HG02571 (cell line): ENCODE results near the gene SERTAD1.
A peak's percentile ranks its signal among the peaks of the same experiment; 100 is the strongest.

Experiments
- ATAC-seq: cut with Tn5 transposase; IDR thresholded peaks from one replicate; pipeline ENCODE4 v1.9.1; 2021; ENCODE audit warnings: mild to moderate bottlenecking, moderate library complexity; ENCODE audit not compliant: unreplicated experiment

The SERTAD1 gene

DNA sequence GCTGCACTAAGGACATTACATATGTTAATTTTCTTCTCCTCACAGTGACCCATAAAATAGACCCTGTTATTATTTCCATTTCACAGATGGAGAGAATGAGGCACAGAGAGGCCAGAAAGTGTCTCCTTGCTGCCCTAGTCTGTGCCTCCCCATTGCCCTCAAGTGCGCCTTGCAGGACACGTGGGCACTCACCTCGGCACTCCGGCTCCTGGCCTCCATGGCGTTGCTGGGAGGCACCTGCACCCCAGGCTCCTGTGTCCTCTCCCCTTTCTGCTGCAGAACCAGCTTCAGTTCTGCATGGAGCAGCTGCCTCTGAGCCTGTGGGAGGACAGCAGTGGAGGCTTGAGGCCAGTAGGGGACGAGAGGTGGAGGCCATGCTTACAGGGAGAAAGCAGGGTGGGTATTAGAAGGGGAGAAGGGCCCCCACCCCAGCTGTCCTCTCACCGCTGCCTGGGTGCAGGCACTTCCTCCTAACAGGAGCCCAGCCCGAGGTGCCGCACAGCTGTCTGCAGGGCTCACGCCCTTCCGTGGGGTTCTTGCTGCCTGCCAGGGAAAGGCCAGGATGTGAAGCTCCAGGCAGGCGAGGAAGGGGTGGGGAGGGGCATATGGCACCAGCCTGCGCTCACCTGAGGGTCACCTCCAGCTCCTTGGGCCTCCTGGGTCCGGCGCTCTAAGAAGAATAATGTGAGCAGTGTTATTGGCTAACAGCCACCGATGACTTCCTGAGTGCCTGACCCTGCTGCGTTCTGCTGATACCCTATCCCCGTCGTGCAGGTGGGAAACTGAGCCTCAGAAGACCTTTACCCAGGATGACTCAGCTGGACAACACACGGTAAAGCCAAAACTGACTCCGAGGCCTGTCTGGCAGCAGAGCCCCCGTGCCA is 17.8 kb downstream of the SERTAD1 start:
- ATAC-seq, result no peak

DNA sequence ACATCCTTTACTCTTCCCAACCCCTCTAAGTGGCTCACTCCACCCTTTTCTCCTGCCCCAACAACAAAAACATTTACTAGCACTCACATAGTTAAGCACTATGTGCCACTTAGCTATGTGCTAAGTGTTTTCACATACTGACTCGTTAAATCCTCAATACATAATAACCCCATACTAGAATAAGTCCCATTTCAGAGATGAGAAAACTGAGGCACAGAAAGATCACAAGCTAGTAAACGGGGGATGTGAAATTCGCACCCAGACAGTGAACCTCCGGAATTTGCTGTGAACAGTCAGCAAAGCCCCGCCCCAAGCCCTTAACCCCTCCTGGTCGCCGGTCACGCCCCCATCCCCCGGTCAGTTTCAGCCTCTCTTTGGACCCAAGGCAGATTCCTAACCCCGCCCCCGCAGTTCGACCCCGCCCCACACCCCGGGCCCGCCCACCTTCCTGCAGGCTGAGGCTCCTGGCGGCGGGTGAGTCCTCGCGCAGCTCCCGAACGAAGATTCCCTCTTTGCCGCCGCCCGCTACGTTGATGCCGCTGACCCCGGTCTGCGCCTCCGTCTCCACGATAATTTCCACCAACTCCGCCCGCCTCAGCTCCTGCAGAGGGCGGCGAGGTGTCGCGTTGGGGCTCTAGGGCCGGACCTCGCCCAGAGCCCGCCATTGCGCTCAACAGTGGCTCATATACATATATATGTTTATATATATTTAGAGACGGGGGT is 22.4 kb downstream of the SERTAD1 start:
- peak; percentile 61 for ATAC-seq

DNA sequence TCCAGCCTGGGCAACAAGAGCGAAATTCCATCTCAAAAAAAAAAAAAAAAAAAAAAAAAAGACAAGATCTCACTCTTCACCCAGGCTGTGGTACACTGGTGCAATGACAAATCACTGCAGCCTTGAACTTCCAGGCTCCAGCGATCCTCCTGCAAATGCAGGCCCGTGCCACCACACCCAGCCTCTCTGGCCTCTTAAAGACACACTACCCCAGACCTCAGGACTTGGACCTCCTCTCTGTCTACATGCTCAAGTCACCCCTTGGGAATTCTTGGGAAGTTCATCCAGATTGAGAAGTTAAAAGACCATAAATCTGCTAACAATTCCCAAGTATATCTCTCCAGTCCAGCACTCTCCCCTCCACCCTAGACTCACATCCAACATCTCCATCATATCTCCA is 25.2 kb downstream of the SERTAD1 start:
- no peak for ATAC-seq

DNA sequence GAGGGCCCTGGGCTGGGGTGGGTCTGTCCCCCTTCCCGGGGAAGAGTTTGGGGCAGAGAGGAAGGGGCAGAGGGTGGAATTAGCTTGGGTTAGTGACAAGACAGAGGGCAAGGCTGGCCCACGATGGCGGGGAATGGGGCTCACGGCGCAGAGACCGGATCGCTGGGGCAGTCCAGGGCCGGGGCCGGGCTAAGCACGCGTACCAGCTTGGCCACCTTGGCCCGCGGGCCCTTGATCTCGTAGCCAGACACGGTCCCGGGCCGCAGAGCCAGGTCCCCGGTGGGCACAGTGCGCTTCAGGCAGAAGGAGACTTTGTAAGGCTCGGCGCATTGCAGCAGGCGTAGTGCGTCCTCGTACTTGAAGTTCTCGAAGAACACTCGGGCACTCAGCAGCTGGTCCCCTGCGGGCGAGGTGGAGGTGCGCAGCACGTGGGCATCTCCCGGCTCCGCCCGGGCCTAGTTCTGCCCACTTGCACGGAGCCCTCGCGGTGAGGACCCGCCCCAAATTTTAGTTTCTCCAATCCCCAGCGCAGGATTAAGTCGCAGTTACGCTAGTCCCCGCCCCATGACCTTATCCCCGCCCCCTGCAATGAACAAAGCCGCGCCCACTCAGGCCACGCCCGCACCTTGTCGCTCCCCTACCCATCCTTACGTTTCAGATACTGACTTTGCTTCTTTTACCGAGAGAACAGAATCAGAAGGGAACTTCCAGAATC is 27.2 kb downstream of the SERTAD1 start:
- no peak for ATAC-seq

DNA sequence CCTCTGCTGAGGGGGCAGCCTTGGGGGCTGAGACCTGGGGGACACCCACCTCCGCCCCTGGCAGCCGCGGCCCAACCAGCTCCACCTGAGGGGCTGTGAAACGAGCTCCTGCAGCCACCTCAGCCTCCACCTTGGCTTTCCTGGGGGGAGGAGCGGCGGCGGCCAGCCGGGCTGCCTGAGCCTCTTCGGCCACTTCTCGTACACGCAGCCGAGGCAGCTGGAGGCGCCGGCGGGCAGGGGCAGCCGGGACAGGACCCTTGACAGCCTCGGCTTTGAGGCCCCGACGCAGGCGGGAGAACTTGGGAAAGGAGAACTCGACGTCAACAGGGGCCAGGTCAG is 28.3 kb downstream of the SERTAD1 start:
- ATAC-seq, result no peak

DNA sequence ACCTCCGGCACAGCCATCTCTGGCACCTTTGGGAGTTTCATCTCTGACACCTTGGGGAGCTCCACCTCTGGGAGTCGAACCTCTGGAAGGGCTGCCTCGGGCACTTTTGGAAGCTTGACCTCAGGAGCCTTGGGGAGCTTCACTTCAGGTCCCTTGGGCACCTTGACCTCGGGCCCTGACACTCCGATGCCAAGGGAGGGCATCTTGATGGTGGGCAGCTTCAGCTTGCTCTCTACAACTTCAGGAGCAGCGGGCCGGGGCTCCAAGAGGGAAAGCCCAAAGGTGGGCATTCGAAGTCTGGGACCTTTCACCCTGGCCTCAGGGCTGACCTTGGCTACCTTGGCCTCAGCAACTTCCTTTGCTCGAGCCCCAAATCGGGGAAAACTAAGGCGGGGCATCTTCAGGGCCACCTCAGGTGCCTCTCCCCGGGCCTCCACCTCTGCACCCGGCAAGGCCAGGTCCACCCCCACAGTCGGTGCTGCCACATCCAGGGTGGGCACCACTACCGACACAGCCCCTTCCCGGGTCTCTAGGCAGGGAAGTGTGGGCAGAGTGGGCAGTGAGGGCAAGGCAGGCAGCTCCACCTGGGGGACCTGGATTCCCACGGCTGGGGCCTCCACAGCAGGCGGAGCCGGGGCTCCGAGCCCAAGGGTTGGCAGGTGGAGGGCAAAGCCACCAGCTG is 28.8 kb downstream of the SERTAD1 start:
- no peak for ATAC-seq

DNA sequence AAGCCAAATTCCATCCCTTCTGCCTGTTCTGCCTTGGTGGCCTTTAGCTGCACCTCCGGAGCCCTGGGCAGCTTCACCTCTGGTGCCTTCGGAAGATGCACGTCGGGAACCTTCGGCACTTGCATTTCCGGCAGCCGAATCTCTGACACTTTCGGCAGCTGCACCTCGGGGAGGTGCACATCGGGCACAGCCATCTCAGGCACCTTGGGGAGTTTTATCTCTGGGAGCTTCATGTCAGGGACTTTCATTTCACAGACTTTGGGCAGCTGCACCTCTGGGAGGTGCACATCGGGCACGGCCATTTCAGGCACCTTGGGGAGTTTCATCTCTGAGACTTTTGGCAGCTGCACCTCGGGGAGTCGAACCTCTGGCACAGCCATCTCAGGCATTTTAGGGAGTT is 29.8 kb downstream of the SERTAD1 start:
- ATAC-seq, result no peak

DNA sequence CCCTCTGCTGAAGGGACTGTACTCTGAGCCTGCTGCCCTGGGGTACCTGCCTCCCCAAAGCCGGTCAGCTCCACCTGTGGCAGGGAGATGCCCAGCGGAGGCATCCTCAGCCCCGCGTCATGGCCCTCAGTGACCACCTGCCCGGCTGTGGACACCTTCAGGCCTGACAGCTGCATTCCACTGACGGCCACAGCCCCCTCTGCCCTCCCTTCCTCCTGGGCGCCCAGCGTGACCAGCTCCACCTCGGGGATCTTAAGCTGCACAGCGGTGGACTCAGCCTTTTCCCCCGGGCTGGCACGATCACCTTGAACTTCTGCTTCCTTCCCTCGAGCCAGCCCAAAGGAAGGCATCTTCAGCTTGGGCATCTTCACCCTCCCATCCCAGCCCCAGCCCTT is 31.0 kb downstream of the SERTAD1 start:
- no peak for ATAC-seq

DNA sequence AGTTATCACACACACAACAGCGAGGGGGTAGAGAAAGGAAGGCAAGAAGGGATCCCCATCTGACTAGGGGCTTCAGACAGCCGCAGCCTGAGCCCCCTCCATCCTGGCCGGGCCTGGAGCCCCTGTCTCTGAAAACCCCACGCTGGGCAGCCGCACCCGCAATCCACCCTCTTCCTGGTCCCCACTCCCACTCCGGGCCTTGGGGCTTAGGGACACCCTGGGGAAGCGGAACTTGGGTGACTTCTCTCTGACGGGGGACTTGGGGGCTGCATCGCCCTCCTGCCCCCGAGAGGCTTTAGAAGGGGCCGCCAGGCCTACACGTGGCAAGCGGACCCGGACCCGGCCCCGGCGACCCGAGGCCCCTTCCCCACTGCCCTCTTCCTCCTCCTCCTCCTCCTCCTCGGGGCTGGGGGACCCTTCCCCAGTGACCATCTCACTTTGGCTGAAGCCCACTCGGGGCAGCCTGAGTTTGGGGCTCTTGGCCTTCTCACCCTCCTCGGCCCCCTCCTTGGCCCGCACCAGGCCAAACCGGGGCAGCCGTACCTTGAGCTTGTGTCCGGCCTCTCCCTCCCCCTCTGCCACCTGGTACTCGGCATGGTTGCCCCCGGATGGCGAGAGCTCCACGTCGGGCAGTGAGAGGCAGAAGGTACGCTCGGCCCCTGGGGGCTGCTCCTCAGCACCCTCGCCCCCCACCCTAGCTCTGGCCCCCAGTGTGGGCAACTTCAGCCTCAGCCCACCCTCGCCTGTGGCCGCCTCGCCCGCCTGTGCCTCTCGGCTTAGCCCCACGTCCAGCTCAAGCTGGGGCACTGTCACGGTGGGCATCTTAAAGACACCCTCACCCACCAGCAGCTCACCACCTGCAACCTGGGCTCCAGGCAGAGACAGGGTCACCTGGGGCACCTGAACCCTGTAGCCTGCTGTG is 31.6 kb downstream of the SERTAD1 start:
- ATAC-seq, result no peak

DNA sequence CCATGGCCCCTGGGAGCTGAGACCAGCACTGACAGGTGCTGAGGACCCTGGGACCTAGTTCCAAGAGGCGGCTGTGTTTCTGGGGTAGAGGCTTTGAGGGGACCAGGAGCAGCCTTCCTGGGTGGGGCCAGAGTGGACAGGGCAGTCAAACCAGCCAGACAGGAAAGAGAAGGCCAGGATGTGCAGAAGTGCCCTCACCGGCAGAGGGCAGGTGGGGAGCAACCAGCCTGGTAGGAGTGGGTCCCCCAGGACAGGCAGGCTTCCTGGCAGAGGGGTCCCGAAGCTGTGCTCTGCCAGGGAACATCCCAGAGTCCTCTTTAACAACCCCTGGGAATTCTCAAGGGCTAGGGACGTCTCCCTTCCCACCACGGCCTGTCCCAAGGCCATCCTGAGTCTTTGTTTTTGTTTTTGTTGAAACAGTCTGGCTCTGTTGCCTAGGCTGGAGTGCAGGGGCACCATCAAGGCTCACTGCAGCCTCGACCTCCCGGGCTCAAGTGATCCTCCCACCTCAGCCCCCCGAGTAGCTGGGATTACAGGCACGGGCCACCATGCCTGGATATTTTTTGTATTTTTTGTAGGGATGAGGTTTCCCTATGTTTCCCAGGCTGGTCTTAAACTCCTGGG is 32.8 kb downstream of the SERTAD1 start:
- no peak for ATAC-seq

DNA sequence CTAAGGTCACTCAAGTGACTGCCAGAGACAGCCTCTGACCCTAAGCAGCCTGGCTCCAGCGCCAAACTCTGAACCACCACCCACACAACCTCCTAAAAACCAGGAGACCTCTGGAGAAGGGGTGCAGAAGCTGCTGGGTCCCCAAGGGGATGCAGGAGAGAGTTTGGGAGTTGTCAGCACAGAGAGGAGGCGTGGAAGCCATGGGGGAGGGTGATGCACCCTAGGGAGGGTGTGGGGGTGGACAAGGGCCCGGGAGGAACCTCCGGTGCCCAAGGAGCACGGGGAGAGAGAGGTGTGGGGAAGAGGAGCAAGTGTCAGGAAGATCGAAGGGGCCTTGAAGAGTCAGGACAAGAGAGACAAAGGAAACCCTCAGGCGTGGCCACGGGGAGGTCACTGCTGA is 33.7 kb downstream of the SERTAD1 start:
- ATAC-seq, result no peak

DNA sequence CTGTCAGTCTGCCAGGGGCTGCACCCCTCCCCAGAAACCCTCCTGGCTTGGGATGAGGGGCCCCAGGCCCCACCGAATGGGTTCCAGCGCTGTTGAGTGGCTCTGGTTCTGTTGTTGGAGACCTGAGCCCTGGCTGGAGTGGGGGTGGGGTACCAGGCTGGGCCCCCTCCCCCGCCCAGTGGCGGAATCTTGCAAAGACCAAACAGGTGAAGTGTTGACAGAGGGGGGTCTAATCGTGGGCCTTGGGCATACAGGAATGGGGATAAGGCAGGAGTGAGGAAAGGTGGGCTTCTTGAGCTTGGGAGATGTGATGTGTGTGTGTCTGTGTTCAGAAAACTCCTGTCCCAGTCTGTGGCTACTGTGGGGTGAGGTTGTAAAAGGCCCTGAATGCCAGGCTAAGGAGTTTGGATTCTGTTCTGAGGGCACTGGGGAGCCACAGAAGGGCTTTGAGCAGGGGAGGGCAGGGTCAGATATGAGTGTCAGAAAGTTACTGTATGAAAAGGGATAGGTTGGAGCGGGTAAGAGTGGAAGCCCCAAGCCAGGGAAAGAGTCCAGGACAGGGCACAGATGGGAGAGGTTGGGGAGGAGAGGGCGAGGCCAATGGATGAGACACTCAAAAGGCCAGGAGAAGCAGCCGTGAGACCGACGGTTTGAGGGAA is 35.6 kb downstream of the SERTAD1 start, which contains the start of gene HIPK4:
Gene HIPK4 (minus strand): TSS at position 98 of the 659 bp plus-strand sequence. CDS start 279 bp downstream, outside the sequence.
- no peak for ATAC-seq

DNA sequence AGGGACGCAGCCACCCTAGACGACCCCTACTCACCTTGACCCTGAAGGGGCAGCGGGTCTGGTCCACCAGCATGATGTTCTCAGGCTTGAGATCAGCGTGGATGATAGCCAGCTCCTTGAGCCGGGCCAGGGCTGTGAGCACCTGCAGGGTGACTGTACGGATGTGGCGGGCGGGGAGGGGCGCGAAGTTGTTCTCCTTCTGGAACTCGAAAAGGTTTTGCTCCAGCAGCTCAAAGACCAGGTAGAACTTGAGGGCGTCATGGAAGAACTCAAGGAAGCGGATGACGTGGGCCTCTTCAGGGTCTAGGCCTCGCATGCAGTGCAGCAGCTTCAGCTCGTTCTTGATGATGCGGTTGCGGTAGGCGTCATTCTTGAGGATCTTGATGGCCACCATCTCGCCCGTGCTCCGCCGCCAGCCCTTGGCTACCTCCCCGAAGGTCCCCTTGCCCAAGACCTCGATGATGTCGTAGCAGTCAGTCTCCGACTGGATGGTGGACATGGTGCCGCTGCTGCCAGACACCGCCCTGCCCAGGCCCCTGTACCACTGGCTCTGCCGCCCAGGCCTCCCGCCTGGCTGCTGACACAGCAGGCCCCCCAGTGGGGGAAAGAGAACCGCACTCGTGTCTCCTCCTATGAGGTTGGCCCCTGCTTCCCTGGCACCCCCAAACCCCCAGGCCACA is 36.2 kb downstream of the SERTAD1 start:
- ATAC-seq, result no peak

DNA sequence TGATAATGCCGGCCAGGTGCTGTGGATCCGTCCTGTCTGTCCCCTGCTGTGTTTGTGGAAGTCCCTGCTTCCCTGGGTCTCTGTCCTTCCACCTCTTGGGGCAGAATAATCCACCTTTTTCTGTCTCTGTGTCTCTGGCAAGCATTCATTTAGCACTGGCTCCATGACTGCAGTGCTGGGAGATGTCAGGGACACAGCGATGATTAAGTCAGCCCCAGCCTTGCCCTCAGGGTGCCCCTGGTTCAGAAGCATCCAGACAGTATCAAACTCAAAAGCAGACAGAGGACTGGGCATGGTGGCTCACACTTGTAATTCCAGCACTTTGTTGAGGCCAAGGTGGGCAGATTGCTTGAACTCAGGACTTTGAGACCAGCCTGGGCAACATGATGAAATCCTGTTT is 37.3 kb downstream of the SERTAD1 start:
- no peak for ATAC-seq

DNA sequence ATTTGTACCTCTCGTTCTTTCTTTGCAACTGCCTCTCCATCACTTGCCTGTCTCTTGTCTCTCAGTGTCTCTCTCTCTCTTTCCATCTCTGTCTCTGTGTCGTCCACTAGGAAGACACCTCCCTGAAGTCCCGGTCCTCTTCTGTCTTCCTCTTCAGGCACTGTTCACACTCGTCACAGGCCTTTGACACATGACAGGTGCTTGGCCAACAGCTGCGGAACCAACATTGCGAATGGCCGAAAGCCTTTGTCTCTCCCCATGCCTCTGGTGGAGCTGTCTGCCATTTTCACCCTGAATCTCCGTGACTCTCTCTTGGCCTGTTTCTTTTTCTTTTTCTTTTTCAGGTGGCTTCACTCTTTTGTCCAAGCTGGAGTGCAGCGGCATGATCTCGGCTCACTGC is 38.6 kb downstream of the SERTAD1 start:
- ATAC-seq, result no peak

DNA sequence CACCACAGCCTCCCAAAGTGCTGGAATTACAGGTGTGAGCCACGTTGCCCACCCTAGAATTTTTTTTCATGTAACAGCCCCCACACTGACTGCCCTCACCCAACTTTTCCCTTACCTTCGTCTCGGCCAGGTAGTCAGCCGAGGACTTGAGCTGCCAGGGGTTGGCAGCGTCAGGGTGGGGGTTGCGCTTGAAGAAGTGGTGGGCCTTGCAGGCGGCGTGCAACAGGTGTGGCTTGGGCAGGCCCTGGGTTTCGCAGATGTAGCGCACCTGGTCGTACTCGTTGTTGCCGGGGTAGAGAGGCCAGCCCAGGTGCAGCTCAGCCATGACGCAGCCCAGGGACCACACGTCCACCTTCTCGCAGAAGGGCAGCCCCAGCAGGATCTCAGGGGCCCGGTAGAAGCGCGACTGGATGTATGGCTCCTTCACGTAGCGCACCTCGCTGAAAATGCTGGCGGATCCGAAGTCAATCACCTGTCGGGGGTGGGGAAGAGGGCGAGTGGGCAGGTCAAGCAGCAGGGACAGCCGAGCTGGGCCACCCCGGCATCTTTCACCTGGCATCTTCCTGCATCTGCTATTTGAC is 42.0 kb downstream of the SERTAD1 start:
- ATAC-seq, result no peak

DNA sequence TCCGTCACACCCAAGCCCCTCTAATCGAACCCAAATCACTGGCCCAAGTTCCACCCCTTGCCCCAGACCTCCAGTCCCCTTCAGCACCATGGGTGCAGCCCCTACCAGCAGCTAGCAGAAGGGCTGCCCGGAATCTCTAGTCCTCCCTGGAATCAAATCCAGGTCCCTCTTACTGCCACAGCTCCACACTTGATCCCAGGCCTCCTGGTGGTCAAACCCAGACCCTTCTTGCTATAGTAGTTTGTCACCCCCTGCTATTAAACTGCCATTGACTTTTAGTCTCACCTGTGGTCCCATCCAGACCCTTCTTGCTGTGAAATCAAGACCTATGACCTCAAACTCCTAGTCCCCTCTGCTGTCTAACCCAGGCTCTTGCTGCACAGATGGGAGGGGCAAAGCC is 44.5 kb downstream of the SERTAD1 start:
- no peak for ATAC-seq
